GM21360 (cell line): ENCODE data around the gene C2CD4D.
"Not testable (repeated sequence)": the region's sequence is repeated elsewhere in the genome, so short reads cannot be mapped to it uniquely, and the experiment has no call there.

Experiments
- ATAC-seq: cut with Tn5 transposase; IDR thresholded peaks from one replicate; pipeline ENCODE4 v1.9.1; 2021; ENCODE audit warnings: mild to moderate bottlenecking, moderate library complexity; ENCODE audit not compliant: unreplicated experiment

The C2CD4D gene

GRCh38 chr1:151839457-151840403 lies at the start of gene C2CD4D:
TSS of gene C2CD4D (minus strand) at chr1:151839820. CDS start at chr1:151838989, 831 bp downstream.
- peak; percentile 44 for ATAC-seq

- no peak for ATAC-seq
These were observed 49.5 kb upstream of the C2CD4D start for GRCh38 chr1:151888972-151889570.

GRCh38 chr1:151887028-151887427 lies 47.4 kb upstream of the C2CD4D start:
- no peak for ATAC-seq

GRCh38 chr1:151885479-151885878 lies 45.9 kb upstream of the C2CD4D start:
- ATAC-seq, result no peak

GRCh38 chr1:151884879-151885278 lies 45.3 kb upstream of the C2CD4D start:
- ATAC-seq, result not testable (repeated sequence)

- ATAC-seq, result not testable (repeated sequence)
These were observed 44.8 kb upstream of the C2CD4D start for GRCh38 chr1:151884445-151884844.

- not testable (repeated sequence) for ATAC-seq
These were observed 44.3 kb upstream of the C2CD4D start for GRCh38 chr1:151883898-151884297.

- ATAC-seq, result not testable (repeated sequence)
These were observed 43.3 kb upstream of the C2CD4D start for GRCh38 chr1:151882918-151883317.

GRCh38 chr1:151882466-151882865 lies 42.8 kb upstream of the C2CD4D start:
- ATAC-seq, result no peak

- no peak for ATAC-seq
These were observed 41.9 kb upstream of the C2CD4D start for GRCh38 chr1:151881479-151881878.

- ATAC-seq, result no peak
These were observed 35.9 kb upstream of the C2CD4D start for GRCh38 chr1:151875419-151876097.

- not testable (repeated sequence) for ATAC-seq
These were observed 33.2 kb upstream of the C2CD4D start for GRCh38 chr1:151872776-151873175.

GRCh38 chr1:151871284-151872030 lies 31.8 kb upstream of the C2CD4D start:
- no peak for ATAC-seq

GRCh38 chr1:151868486-151868885 lies 28.9 kb upstream of the C2CD4D start:
- no peak for ATAC-seq

GRCh38 chr1:151867765-151868411 lies 28.3 kb upstream of the C2CD4D start:
- no peak for ATAC-seq

- no peak for ATAC-seq
These were observed 27.7 kb upstream of the C2CD4D start for GRCh38 chr1:151867321-151867720.

- ATAC-seq, result no peak
These were observed 24.8 kb upstream of the C2CD4D start for GRCh38 chr1:151864411-151864810.

GRCh38 chr1:151862604-151863003 lies 23.0 kb upstream of the C2CD4D start:
- no peak for ATAC-seq

- ATAC-seq, result no peak
These were observed 21.0 kb upstream of the C2CD4D start for GRCh38 chr1:151860504-151861187.

- ATAC-seq, result no peak
These were observed 20.3 kb upstream of the C2CD4D start for GRCh38 chr1:151859891-151860293.
